GM19395 (cell line): ENCODE data around the gene CRTC3.
"Not testable (repeated sequence)": the region's sequence is repeated elsewhere in the genome, so short reads cannot be mapped to it uniquely, and the experiment has no call there.

ENCODE experiments used
- ATAC-seq: cut with Tn5 transposase; IDR thresholded peaks from one replicate; pipeline ENCODE4 v1.9.1; 2021; ENCODE audit warnings: mild to moderate bottlenecking, moderate library complexity; ENCODE audit not compliant: unreplicated experiment

The CRTC3 gene

DNA sequence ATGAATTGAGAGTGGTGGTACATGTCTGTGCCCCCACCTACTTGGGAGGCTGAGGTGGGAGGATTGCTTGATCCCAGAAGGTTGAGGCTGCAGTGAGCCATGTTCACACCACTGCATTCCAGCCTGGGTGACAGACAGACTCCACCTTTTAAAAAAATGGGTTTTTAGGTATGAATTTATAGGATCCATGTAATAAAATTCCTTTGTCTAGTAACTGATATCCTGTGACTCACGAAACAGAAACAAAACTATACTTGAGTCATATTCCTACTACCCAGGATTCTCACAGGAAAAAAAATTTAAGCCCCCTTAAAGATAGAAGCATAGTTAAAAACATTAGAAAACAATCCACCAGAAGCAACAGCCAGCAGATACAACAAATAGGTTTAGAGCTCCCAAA is 10.0 kb upstream of the CRTC3 start:
- ATAC-seq: no peak

DNA sequence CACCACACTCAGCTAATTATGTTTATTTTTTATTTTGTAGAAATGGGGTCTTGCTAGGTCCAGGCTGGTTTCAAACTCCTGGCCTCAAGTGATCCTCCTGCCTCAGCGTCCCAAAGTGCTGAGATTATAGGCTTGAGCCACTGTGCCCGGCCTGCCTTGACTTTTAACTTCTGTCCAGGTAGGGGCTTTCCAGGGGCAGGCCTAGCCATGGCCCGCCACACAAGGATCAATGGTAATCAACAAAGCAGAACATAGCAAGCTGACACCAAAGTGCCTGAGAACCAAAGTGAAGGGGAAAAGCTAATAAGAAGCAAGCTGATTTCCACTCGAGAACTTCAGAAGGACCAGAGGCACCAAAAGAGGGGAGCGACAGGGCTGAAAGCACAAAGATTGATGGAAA is 9.4 kb upstream of the CRTC3 start:
- no peak for ATAC-seq

DNA sequence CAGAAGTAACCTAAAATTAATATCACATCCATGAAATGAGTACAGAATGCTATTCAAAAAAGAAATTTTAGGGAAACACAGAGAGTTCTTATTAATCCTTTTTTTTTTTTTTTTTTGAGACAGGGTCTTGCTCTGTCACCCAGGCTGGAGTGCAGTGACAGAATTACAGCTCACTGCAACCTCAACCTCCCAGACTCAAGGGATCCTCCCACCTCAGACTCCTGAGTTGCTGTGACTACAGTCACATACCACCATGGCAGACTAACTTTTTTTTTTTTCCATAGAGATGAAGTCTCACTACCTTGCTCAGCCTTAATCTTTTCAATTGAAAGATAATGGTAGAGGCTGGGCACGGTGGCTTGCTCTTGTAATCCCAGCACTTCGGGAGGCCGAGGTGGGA is 6.3 kb upstream of the CRTC3 start:
- no peak for ATAC-seq

DNA sequence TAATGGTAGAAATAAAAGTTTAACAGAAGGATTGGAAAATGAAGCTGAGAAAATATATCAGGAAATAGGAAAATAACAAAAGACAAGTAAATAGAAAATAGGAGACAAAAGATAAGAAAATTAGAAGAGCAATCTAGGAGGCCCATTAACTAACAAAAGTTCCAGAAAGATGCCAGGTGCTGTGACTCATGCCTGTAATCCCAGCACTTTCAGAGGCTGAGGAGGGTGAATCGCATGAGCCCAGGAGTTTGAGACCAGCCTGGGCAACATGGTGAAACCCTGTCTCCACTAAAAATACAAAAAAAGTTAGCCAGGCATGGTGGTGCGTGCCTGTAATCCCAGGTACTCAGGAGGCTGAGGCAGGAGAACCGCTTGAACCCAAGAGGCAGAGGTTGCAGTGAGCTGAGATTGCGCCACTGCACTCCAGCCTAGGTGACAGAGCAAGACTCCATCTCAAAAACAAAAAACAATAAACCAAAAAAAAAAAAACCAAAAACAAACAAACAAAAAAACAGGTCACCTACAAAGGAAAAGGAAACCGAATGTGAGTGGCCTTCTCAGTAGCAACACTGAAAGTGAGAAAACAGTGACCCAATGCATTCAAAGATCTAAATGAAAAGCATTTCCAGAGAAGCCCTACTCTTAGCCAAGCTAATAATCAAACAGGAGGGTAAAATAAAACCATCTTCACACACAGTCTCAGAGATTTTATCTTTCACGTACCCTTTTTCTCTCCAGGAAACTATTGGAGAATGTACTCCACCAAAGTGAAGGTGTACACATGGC is 5.5 kb upstream of the CRTC3 start:
- not testable (repeated sequence) for ATAC-seq

DNA sequence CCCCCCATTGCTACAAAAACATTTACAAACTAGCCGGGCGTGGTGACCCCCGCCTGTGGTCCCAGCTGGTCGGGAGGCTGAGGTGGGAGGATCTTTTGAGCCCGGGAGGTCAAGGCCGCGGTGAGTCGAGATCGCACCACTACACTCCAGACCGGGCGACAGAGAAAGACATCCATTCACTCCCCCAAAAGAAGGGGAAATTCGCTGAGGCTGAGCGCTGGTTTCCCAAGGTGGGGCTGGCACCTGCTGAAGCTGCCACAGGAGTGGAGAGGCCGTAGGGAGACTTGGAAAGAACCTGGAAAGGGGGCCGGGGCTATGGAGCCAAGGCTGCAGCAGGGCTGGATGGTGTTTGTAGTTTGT is 732 bp upstream of the CRTC3 start:
- ATAC-seq: no peak

DNA sequence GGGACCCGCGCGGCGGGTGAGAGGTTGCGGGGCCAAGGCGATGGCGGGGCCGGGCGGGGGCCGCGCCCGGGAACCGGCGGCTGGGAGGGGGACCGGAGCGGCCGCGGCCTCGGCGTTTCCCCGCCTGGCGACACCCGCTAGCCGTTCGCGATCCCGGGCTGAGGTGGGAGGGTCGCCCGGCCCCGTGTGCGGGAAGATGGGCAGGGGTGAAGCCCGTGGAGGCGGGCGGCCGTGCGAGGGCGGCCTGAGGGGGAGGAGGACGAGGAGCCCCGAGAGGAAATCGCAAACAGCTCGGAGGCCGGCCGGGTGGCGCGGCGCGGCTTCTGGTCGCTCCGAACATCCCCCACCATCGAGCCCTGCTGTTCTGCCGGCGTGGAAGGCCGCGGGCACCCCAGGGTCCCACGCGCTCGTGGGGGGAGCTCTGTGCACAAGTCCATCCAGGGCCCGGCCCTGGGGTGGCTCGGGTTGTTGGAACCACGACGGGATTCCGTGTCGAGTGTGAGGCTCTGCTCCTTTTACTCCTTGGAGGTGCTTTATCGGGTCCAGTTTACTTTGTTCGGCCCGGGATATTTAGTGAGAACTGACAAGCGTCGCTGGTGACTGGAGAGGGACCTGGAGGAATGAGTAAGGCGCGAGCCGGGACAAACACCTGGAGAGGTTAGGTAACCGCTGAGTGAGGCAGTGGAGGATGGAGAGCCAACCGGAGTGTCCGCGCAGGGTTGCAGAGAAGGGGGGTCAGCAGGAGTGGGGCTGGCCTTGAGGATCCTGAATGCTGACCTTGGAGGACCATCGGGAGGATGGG is 728 bp downstream of the CRTC3 start:
- peak; percentile 53 for ATAC-seq

DNA sequence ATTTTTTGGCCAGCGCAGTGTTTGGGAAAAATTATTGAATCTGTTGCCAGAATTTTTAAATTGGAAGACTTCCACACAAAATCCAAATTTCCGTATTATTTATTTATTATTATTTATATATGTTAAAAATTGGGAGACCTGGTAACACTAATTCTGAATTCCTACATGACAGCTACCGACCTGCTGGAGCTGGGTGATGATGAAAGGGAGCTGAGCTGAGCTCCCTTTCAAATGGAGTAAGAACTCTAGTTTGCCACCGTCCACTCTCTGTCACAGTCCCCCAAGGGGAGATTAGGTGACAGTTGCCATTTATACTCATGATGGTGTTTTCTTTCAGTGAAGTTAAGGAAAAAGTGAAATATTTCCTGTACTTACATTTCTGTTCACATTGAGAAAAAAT is 1.4 kb downstream of the CRTC3 start:
- ATAC-seq: no peak

DNA sequence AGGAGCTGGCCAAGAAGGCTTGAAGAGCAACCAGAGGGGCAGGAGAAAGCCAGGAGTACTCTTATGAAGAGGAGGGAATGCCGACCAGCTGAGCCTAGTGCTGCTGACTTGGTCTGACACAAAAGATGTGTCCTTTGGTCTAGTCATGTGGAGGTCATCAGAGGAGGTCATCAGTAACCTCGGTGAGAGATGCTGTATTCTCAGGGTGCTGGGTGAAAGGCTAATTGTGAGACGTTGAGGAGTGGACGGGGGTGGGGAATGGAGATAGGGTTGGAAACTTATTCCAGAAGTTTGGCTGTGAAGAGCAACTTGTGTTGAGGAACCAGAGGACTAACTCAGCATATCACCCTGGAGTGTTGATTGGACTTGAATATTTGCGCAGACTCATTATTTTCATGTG is 5.5 kb downstream of the CRTC3 start:
- ATAC-seq: no peak

DNA sequence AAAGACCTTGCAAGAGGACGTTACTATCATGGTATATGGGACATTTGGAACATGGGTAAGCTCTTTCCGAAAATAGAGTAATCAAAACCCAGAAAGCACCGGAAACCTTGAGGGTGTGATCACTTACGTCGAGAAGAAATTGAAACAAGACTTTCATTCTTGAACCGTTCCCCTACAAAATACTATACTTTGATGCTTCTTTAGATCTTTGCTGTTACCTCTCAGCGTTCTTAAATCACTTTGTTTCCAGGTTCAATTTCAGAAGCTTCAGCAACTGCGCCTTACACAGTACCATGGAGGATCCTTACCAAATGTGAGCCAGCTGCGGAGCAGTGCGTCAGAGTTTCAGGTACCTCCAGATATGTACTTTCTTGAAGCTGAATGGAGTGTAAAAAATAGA is 10.1 kb downstream of the CRTC3 start:
- ATAC-seq: no peak

DNA sequence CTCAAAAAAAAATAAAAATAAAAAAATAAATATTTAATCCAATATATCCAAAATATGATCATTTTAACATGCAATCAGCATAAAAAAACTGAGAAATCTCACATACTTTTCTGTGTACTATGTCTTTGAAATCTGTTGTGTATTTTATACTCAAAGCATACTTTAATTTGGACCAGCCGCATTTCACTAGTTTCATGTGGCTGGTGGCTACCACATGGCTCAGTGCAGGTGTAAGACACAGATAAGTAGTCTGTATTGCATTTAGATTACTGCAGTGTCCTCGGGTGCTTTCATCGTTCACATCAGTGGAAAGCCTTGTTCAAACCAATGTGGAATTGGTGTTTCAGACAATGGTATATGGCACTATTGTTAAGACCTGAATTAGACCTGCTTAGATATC is 11.0 kb downstream of the CRTC3 start:
- no peak for ATAC-seq

DNA sequence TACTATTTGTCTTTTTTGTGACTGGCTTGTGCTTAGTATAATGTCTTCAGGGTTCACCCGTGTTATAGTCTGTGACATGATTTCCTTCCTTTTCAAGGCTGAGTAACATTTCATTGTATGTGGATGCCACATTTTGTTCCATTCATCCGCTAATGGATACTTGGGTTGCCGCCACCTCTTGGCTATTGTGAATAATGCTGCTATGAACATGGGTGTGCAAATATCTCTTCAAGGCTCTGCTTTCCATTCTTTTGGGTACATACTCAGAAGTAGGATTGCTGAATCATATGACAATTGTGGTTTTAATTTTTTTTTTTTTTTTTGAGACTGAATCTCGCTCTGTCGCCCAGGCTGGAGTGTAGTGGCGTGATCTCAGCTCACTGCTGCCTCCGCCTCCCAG is 15.4 kb downstream of the CRTC3 start:
- ATAC-seq: no peak

DNA sequence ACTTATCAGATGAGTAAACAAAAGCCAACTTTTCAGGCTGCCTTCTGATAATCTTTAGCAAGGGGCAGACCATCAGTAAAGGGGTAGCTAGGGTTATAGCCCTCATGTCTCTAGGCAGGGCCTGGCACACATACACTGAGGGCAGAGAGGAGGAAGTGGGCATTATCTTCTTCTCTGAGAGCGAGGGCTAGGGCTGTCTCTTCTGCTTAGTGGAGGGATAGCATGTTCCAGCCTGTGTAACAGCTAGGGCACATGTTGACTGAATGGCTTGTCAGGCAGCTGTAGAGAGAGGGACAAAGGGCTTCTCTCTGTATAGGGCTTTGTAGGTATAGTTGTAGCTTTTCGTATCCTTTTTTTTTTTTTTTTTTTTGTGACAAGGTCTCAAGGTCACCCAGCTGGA is 17.8 kb downstream of the CRTC3 start:
- no peak for ATAC-seq

DNA sequence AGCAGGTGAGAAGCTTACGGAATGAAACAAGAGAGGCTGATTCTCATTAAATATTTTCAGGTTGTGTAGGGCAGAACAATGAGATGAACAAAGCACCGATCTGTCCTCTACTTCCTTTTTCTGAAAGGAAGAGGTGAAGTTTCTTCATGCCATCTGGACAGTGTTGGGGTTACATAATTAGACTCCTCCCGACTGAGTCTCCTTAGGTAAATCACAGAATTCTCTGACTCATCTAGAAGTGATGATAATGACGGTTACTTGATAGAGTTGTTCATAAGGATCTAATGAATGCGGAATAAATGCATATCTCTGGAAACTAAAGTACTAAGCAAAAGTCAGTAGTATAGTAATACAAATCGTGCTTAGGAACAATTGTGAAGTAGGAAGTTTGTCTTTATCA is 21.2 kb downstream of the CRTC3 start:
- peak; percentile 78 for ATAC-seq

DNA sequence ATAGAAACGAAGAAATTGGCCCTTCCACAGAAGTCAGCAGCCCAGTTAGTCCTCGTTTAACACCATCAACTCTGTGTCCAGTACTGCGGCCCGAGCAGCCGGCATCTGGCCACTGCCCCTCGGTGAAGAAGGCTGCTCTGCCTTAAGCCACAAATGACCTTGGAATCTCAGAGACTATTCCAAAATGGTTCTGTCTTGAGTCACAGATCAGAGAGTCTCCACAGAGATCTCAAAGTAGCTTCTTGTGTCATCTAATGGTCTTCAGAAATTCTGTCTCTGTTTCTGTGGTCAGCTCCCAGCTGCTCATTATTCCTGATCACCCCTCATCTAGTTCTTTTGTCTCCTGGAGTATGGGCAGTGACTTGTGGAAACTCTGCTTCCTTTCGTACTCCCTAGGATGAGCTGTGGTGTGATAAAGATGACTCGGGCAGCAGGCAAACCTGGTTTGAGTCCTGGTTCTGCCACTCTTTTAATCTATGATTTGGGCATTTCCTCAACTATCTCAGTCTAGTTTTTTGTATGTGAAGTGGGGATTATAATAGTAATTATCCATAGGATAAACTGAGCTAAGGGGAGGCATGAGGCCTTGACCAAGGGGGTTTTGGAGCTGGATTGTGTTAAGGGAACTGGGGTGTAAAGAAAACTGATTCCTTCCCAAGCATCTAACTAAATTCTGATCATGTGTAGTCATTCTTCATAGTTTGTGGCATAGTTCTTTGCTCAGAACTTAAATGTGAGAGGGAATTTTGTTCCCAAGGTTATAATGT is 22.6 kb downstream of the CRTC3 start:
- no peak for ATAC-seq

DNA sequence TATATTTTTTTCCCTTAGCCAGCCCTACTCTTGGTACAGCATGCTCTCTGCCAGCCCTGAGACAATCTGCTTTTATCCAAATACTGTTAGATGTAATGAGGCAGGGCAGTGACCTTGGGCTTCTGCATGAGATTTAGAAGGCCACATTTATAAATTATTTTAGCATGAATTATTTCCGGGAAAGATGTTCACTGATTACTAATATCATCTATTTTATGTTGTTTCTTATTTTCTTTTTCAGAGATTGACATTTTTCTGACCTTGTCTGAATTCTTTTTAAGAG is 23.1 kb downstream of the CRTC3 start:
- no peak for ATAC-seq

DNA sequence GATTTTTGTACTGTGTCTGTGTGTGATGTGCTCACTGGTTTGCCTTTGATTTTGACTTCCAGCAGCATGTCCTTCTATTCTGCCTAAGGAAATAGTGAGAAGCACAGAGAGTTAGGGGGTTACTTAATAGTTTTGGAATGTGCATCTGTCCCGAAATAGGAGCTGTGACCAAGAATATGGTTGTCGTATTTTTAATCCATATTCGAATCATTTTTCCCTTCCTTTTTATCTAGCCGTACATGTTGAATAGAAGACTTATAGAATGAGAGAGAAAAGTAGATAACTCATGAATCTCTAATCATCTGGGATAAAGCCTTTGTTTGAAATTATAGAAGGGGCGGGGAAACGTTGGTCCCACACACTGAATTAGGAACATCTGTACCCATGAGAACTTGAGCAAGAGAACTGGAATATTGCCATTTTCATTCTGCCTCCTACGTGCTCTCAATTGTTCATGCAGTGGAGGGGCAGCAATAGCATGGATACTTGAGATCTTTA is 23.6 kb downstream of the CRTC3 start:
- no peak for ATAC-seq

DNA sequence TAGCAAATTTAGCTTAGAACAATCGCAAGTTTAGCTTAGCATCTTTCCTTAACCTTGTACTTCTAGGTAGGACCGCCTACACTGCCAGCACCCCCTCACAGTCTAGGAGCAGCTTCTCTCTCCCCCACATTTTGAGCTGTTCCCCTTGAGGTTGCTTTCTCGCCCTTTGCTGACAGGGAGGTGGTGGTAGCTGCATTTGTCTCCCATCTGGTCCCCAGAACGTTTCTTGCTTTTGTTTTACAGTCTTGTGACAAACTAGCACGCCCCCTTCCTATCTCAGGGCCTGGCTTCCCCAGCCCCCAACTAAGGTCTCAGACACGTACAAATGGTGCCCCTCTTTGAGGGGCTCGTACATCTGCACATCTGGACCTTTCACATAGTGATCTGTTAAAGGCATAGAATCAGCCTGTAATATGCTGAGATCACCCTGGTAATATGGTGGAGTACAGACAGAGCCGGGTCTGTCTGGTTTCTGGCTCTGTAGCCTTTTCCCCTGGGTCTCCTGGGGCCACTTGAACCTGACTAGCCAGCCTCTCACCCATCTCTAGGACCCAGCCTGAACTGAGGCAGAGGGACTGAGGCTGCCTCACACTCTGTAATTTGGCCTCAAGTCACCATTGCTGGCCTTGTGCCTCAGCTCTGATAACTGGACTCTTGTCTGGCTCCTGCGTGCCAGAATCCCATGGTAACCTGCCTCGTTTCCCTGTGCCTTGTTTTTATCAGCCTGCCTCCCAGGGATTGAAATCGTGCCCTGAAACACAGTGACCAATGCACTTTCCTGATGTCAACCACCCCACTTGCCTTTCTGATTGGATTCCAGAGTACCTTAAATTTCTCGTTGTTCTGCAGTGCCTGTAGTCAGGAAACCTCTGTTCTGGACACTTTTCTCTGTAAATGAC is 27.7 kb downstream of the CRTC3 start:
- no peak for ATAC-seq

DNA sequence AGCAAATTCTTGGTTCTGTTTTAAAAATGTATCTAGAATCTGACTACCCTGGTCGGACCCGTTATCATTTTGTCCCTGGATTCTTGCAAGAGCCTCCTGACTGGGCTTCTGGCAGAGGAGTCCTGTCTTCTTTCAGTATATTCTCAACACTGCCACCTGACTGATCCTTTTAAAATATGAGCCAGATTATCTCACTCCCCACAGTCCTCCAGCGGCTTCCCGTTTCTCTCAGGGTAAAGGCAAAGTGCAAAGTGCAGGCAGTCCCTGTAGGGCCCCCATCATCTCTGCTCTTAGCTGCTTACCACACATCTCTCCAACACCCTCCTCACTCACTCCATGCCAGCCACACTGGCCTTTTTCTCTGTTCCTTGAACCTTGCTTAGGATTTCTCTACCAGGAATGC is 28.4 kb downstream of the CRTC3 start:
- ATAC-seq: no peak

DNA sequence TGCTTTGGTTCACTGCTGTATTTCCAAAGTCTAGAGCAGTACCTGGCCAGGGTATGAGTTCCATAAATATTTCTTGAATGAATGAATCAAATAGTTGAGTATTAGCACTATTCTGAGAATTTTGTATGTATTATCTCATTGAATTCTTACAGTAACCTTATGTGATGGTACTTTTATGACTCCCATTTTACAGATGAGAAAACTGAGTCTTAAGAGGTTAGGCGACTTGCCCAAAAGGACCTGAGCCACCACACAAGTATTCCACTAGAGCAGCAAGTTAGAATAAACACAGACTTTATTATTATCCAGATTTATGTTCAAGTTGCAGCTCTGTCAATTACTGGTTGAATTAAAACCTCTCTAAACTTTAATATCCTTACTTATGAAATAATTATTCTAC is 29.4 kb downstream of the CRTC3 start:
- no peak for ATAC-seq

DNA sequence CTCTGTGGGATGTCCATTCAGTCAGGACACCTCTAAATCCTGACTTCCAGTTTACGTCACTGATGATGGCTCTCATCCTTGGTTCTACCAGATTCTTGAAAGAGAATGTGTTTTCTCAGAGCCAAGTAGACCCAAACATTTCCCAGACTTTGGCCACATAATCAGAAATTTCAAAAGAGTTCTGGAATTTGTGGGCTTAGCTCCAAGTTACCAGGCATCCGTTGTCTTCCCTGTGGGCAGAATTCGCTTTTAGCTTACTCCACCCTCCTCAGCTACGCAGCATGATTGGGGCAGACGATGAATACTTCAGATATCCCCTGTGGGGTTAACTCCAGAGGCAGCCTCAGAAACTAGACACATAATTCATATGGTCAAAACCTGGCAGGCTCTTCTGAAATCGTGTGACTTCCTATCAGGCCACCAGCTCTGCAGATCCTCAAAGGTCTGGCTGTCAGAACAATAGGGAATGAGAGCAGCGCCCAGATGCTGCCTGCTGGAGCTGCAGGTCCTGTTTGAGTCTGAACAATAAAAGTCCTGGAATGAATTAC is 30.6 kb downstream of the CRTC3 start:
- ATAC-seq: no peak
